ENCODE data around the gene AK8.
"Not testable (repeated sequence)": the region's sequence is repeated elsewhere in the genome, so short reads cannot be mapped to it uniquely, and the experiment has no call there.

Gene AK8

GRCh38 chr9:132740526-132741309 is 137.4 kb downstream of the AK8 start:
- no peak for DNase-seq

GRCh38 chr9:132739710-132740310 is 138.3 kb downstream of the AK8 start:
- DNase-seq: no peak

- DNase-seq: no peak
These were observed 144.7 kb downstream of the AK8 start for GRCh38 chr9:132733260-132733815.

- DNase-seq: no peak
These were observed 145.5 kb downstream of the AK8 start for GRCh38 chr9:132732326-132733259.

GRCh38 chr9:132731230-132731629 is 146.9 kb downstream of the AK8 start:
- DNase-seq: no peak

- DNase-seq: no peak
These were observed 147.7 kb downstream of the AK8 start for GRCh38 chr9:132730054-132731033.

GRCh38 chr9:132729235-132729890 is 148.7 kb downstream of the AK8 start:
- DNase-seq: no peak

GRCh38 chr9:132728497-132728896 is 149.6 kb downstream of the AK8 start:
- DNase-seq: no peak

GRCh38 chr9:132728071-132728470 is 150.0 kb downstream of the AK8 start:
- DNase-seq: no peak

- DNase-seq: no peak
These were observed 151.4 kb downstream of the AK8 start for GRCh38 chr9:132726576-132727130.

- DNase-seq: no peak
These were observed 152.8 kb downstream of the AK8 start for GRCh38 chr9:132725306-132725705.

GRCh38 chr9:132723809-132724208 is 154.3 kb downstream of the AK8 start:
- DNase-seq: no peak

- no peak for DNase-seq
These were observed 155.5 kb downstream of the AK8 start for GRCh38 chr9:132722564-132723065.

- DNase-seq: no peak
These were observed 156.4 kb downstream of the AK8 start for GRCh38 chr9:132721661-132722060.

GRCh38 chr9:132718381-132718928 is 159.6 kb downstream of the AK8 start:
- not testable (repeated sequence) for DNase-seq

- DNase-seq: no peak
These were observed 160.6 kb downstream of the AK8 start for GRCh38 chr9:132717326-132717945.

- no peak for DNase-seq
These were observed 162.1 kb downstream of the AK8 start for GRCh38 chr9:132716007-132716406.

GRCh38 chr9:132712753-132713152 is 165.3 kb downstream of the AK8 start:
- no peak for DNase-seq

GRCh38 chr9:132711846-132712245 is 166.2 kb downstream of the AK8 start:
- no peak for DNase-seq

GRCh38 chr9:132711152-132711551 is 166.9 kb downstream of the AK8 start:
- DNase-seq: not testable (repeated sequence)

All from NCI-H1930 (cell line).